HG03460 (cell line): Measurements from ENCODE around the gene NAAA.
"Not testable (repeated sequence)": the region's sequence is repeated elsewhere in the genome, so short reads cannot be mapped to it uniquely, and the experiment has no call there.

ENCODE experiments used
- ATAC-seq: cut with Tn5 transposase; IDR thresholded peaks from one replicate; pipeline ENCODE4 v1.9.1; 2021; ENCODE audit not compliant: unreplicated experiment

NAAA gene

GRCh38 chr4:75920327-75920726 is 20.5 kb downstream of the NAAA start:
- no peak for ATAC-seq

DNA sequence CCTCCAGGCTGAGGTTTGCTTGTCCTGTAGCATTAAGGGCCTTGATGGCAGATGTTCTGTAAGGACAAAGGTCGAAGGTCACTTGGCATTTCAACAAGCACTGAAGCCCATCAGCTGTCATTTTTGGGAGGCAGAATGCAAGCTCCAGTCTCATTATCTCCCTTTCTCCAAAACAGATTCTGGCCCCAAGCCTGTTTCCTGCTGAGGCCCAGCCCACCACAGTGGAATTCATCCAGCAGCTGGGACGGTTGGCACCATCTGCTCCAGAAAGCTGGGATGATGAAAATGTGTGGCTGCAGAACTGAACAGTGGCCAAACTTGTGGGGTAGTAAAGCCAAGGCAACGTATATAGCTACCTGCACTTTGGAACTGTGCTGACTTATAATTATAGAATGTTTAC is 20.9 kb downstream of the NAAA start:
- no peak for ATAC-seq

DNA sequence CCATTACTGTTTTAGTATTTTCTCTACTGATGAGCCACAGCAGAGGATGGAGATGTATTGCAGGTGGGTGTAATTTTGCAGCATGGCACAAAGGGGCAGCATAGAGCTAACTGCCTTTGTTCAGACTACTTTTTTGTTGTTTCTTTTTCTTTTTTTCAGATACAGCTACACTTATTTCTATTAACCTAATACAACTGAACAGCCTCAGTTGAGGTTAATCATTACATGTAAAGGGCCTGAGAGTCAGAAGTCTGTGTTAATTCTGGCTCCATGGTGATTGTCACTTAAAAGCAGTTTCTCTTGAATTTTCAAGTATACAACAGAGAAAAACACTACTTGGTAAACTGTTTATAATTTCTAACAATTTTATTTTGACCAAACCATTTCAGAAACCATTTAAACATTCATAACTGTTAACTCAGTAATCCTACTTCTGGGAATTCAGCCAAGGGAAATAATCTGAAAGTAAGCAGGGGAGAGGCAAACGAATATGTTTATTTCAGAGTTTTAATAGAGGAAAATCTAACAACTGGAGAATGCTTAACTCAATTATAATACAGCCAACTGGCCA is 24.6 kb downstream of the NAAA start:
- ATAC-seq, result peak; percentile 77

GRCh38 chr4:75912968-75913367 is 27.8 kb downstream of the NAAA start:
- no peak for ATAC-seq

DNA sequence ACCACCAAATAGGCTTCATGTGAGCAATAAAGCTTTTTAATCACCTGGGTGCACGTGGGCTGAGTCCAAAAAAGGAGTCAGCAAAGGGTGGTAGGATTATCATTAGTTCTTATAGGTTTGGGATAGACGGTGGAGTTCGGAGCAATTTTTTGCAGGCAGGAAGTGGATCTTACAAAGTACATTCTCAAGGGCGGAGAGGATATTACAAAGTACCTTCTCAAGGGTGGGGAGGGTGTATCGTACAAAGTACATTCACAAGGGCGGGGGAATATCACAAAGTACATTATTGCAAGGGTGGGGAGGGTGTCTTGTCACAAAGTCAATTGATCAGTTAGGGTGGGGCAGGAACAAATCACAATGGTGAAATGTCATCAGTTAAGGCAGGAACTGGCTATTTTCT is 30.0 kb downstream of the NAAA start:
- ATAC-seq, result not testable (repeated sequence)

DNA sequence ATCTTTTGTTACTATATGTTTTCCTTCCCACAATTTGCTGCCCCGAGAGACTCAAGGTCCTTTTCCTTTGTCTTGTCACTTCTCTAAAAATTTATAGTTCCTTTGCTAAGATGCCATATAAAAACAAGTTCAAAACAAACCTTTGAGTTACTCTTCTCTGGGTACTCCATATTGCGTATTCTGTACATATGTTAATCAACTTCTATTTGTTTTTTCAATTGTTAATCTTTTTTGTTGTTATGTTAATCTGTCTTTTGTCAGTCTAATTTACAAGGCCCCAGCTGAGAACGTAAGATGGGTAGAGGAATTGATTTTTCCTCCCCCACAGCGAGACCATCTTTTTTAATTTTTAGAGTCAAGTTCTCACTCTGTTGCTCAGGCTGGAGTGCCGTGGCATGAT is 31.4 kb downstream of the NAAA start:
- ATAC-seq, result no peak

GRCh38 chr4:75908555-75908954 is 32.3 kb downstream of the NAAA start:
- ATAC-seq, result no peak

- ATAC-seq, result no peak
Observed at GRCh38 chr4:75907966-75908365, 32.8 kb downstream of the NAAA start.

DNA sequence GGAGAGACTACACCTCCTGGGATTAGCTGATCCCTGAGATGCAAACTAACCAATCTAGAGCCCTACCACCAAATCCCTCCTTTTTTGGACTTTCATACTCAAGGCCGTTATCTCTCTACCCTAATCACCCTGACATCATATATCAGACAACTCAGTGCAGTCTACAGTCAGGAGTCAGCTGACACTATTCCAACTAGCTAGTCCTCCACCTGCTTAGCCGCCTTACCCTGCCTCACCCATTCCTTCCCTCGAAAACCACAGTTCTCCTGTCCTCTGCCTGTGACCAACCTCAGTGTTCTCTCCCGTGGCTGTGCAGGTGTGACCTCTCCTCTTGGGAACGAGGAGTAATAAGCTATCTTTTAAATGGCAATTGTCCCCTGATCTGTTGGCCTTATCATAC is 36.7 kb downstream of the NAAA start:
- no peak for ATAC-seq

GRCh38 chr4:75902352-75902751 is 38.5 kb downstream of the NAAA start, which contains the start of gene PPEF2:
Gene PPEF2, minus strand, starts transcription at chr4:75902452. Its CDS starts 6,127 bp downstream, at chr4:75896325.
- ATAC-seq, result no peak

DNA sequence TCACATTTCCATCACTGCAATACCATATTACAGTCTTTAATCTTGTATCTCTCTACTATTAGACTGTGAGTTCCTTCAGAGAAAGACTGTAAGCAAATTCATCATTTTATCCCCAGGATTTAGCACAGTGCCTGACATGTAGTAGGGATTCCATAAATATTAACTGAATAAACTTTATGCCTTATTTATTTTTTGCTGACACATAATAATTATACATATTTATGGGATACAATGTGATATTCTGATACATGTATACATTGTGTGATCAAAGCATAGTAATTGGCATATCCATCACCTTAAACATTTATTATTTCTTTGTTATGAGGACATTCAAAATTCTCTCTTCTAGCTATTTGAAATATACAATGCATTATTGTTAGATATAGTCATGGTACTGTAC is 42.3 kb downstream of the NAAA start:
- no peak for ATAC-seq

DNA sequence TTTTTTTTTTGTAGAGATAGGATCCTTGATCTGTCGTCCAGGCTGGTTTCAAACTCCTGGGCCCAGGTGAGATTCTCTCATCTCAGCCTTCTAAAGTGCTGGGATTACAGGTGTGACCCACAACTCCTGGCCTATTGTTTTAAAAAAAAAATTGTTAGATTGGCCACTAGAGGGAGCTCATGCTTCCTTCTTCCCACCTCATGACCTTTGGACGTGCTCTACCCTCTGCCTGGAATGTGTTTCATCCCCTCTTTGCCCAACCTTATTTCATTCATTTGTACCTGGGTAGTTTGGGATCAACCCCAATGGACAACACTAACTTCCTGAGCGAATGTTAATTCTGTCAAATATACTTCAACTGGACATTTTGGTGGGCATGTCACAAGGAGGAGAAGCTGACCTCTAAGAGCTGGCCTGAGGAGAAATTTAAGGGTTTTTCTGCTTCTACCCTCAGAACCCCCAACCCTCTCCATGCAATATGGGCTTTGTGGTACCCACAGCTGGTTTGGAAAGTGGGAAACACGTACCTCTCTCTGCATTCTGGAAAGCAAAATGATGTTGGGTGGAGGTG is 45.0 kb downstream of the NAAA start:
- ATAC-seq, result peak; percentile 57

GRCh38 chr4:75892508-75892907 is 48.3 kb downstream of the NAAA start:
- no peak for ATAC-seq

- no peak for ATAC-seq
Observed at GRCh38 chr4:75891611-75892010, 49.2 kb downstream of the NAAA start.

- ATAC-seq, result no peak
Observed at GRCh38 chr4:75889537-75890199, 51.1 kb downstream of the NAAA start.

GRCh38 chr4:75886104-75886503 is 54.7 kb downstream of the NAAA start:
- no peak for ATAC-seq

DNA sequence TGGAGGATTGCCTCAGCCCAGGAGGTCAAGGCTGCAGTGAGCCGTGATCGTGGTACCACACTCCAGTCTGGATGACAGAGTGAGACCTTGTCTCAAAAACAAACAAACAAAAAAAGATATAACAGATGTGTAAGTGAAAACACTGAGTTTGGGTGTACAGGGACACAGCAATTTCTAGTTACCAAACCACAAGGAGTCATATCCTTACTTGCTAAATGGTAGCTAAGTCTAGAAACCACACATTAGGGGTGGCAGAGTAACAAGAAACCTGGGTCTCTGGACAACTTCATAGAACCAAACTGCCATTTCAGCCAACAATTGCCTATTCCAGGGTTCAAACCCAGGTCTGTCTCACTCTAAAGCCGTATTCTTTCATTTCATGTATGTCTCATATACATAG is 59.3 kb downstream of the NAAA start:
- no peak for ATAC-seq

DNA sequence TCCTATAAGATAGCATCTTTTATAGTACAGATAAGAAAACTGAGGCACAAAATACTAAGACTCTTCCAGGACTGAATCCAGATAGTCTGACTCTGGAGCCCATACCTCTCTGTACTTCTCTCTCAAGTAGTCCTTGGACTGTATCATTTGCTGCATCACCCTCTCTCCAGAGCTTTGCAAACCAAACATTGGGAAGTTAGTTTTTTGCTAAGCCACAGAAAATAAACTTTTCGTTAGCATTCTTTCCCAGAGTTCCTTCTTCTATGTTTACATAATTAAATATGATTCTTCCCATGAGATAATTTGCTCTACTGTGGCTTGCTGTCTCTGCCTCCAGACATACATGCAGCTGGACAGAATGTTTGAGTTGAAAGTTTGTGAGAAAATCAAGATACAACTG is 60.5 kb downstream of the NAAA start:
- no peak for ATAC-seq

DNA sequence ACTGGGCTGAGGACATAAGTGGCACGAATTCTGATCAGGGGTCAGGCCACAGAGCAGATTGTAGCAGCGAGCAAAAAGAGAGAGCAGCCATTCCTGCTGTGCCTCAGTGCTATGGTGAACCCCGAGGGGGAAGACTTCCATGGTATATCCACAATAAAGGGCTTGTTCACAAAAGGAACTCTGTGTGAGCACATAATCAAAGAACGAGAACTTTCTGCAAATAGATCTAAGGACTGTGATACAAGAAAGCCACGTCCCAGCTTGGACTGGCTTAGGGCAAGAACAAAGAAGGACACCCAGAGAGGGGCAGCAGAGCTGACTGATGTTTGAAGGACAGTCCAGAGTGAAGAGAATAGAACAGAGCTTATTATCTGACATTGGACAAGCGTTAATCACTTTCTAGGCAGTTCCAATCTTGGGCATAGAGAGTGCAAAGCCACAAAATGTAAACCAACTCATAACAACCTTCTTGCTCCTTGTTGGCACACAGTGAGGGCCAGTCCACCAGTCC is 62.5 kb downstream of the NAAA start:
- ATAC-seq, result no peak

- ATAC-seq, result no peak
Observed at GRCh38 chr4:75876218-75876617, 64.6 kb downstream of the NAAA start.

GRCh38 chr4:75869100-75869499 is 71.7 kb downstream of the NAAA start:
- no peak for ATAC-seq

GRCh38 chr4:75867130-75867529 is 73.7 kb downstream of the NAAA start:
- no peak for ATAC-seq
